Adipocyte (in vitro differentiated cells): Measurements from ENCODE around the gene TLDC2.

ENCODE experiments used
- DNase-seq: peaks from one replicate; pipeline ENCODE4 v3.0.0-alpha.2; 2015; ENCODE audit warnings: low read depth
- H3K27me3 ChIP-seq: replicated peaks from 2 replicates; pipeline ENCODE4 v1.7.0; 2013; ENCODE audit warnings: mild to moderate bottlenecking, low read length, moderate library complexity; ENCODE audit not compliant: control insufficient read depth, insufficient read depth
- H3K36me3 ChIP-seq: 2 replicates; pipeline ENCODE4 v1.7.0; 2013; ENCODE audit warnings: low read length, mild to moderate bottlenecking, moderate library complexity; ENCODE audit not compliant: control insufficient read depth, insufficient read depth, severe bottlenecking
- H3K4me1 ChIP-seq: 2 replicates; pipeline ENCODE4 v1.7.0; 2013; ENCODE audit warnings: mild to moderate bottlenecking, low read length, moderate library complexity; ENCODE audit not compliant: control insufficient read depth, insufficient read depth
- H3K4me3 ChIP-seq: 2 replicates; pipeline ENCODE4 v1.7.0; 2013; ENCODE audit warnings: mild to moderate bottlenecking, low read length, moderate library complexity
- H3K9ac ChIP-seq: 2 replicates; pipeline ENCODE4 v1.7.0; 2013; ENCODE audit warnings: mild to moderate bottlenecking, low read length, moderate library complexity
- H3K9me3 ChIP-seq: 2 replicates; pipeline ENCODE4 v1.7.0; 2013; ENCODE audit warnings: mild to moderate bottlenecking, low read length, moderate library complexity; ENCODE audit not compliant: control insufficient read depth

TLDC2 gene

GRCh38 chr20:36875702-36876472 is at the start of gene TLDC2:
Gene TLDC2, plus strand, starts transcription at chr20:36876138. Its CDS starts 37 bp downstream, at chr20:36876175.
- H3K9me3 ChIP-seq = no peaks in the 10 kb centered on the region
- no peaks in the 10 kb centered on the region for H3K36me3 ChIP-seq
- no peaks in the 10 kb centered on the region for H3K4me1 ChIP-seq
- no peak within 1 kb of the TSS for H3K9ac ChIP-seq
- no peak within 1 kb of the TSS for H3K4me3 ChIP-seq
- peaks cover 19% of the 10 kb centered on the region for H3K27me3 ChIP-seq
- DNase-seq = no peak

GRCh38 chr20:36826554-36827244 is 49.2 kb upstream of the TLDC2 start:
- no peak overlapping the region for H3K4me3 ChIP-seq
- DNase-seq = peak; percentile 56
- no peak overlapping the region for H3K9ac ChIP-seq
- H3K4me1 ChIP-seq = peaks cover 26% of the 10 kb centered on the region
- H3K27me3 ChIP-seq = no peaks in the 10 kb centered on the region
- H3K9me3 ChIP-seq = no peaks in the 10 kb centered on the region
- H3K36me3 ChIP-seq = peaks cover 31% of the 10 kb centered on the region

GRCh38 chr20:36827541-36828279 is 48.2 kb upstream of the TLDC2 start:
- Histone ChIP-seq H3K4me1 (peaks cover 30% of the 10 kb centered on the region), H3K9me3 (no peaks in the 10 kb centered on the region), H3K9ac (no peak overlapping the region), H3K4me3 (no peak overlapping the region), H3K27me3 (no peaks in the 10 kb centered on the region), H3K36me3 (peaks cover 31% of the 10 kb centered on the region)
- DNase-seq = peak; percentile 14

- DNase-seq = peak; percentile 37
- Histone ChIP-seq H3K4me3 (peak overlapping the region; percentile 20), H3K9me3 (no peaks in the 10 kb centered on the region), H3K27me3 (no peaks in the 10 kb centered on the region), H3K4me1 (peaks cover 46% of the 10 kb centered on the region), H3K9ac (peak overlapping the region; percentile 67), H3K36me3 (peaks cover 18% of the 10 kb centered on the region)
Measured at GRCh38 chr20:36830791-36831691, 44.9 kb upstream of the TLDC2 start.

GRCh38 chr20:36832791-36833190 is 43.1 kb upstream of the TLDC2 start:
- peaks cover 15% of the 10 kb centered on the region for H3K36me3 ChIP-seq
- no peak for DNase-seq
- H3K27me3 ChIP-seq = no peaks in the 10 kb centered on the region
- peak overlapping the region; percentile 37 for H3K4me3 ChIP-seq
- peak overlapping the region; percentile 79 for H3K9ac ChIP-seq
- no peaks in the 10 kb centered on the region for H3K9me3 ChIP-seq
- peaks cover 46% of the 10 kb centered on the region for H3K4me1 ChIP-seq

- Histone ChIP-seq H3K36me3 (peaks cover 12% of the 10 kb centered on the region), H3K4me1 (peaks cover 46% of the 10 kb centered on the region), H3K27me3 (no peaks in the 10 kb centered on the region), H3K9me3 (no peaks in the 10 kb centered on the region), H3K4me3 (peak overlapping the region; percentile 37), H3K9ac (peak overlapping the region; percentile 79)
- DNase-seq = no peak
Measured at GRCh38 chr20:36833275-36834020, 42.5 kb upstream of the TLDC2 start.

- Histone ChIP-seq H3K36me3 (peaks cover 6% of the 10 kb centered on the region), H3K4me3 (no peak overlapping the region), H3K4me1 (peaks cover 46% of the 10 kb centered on the region), H3K9me3 (no peaks in the 10 kb centered on the region), H3K9ac (peak overlapping the region; percentile 76), H3K27me3 (no peaks in the 10 kb centered on the region)
- DNase-seq = no peak
Measured at GRCh38 chr20:36835025-36835424, 40.9 kb upstream of the TLDC2 start.

- H3K4me3 ChIP-seq = peak overlapping the region; percentile 56
- peaks cover 41% of the 10 kb centered on the region for H3K4me1 ChIP-seq
- H3K9me3 ChIP-seq = no peaks in the 10 kb centered on the region
- no peaks in the 10 kb centered on the region for H3K27me3 ChIP-seq
- H3K36me3 ChIP-seq = peaks cover 6% of the 10 kb centered on the region
- DNase-seq = peak; percentile 98
- peak overlapping the region; percentile 76 for H3K9ac ChIP-seq
Measured at GRCh38 chr20:36835453-36836198, 40.3 kb upstream of the TLDC2 start.

GRCh38 chr20:36836591-36837269 is 39.2 kb upstream of the TLDC2 start:
- no peaks in the 10 kb centered on the region for H3K27me3 ChIP-seq
- peaks cover 6% of the 10 kb centered on the region for H3K36me3 ChIP-seq
- H3K4me1 ChIP-seq = peaks cover 30% of the 10 kb centered on the region
- H3K4me3 ChIP-seq = no peak overlapping the region
- H3K9ac ChIP-seq = no peak overlapping the region
- peak; percentile 39 for DNase-seq
- no peaks in the 10 kb centered on the region for H3K9me3 ChIP-seq
